ENCODE measurements around the gene HAUS7.
A peak's percentile ranks its signal among the peaks of the same experiment; 100 is the strongest.

HAUS7 gene

GRCh38 chrX:153470411-153471363, at the start of gene HAUS7:
HAUS7 (minus strand) TSS chrX:153470576; CDS start chrX:153470557, 19 bp downstream.
- TF ChIP-seq, protein P1, sequence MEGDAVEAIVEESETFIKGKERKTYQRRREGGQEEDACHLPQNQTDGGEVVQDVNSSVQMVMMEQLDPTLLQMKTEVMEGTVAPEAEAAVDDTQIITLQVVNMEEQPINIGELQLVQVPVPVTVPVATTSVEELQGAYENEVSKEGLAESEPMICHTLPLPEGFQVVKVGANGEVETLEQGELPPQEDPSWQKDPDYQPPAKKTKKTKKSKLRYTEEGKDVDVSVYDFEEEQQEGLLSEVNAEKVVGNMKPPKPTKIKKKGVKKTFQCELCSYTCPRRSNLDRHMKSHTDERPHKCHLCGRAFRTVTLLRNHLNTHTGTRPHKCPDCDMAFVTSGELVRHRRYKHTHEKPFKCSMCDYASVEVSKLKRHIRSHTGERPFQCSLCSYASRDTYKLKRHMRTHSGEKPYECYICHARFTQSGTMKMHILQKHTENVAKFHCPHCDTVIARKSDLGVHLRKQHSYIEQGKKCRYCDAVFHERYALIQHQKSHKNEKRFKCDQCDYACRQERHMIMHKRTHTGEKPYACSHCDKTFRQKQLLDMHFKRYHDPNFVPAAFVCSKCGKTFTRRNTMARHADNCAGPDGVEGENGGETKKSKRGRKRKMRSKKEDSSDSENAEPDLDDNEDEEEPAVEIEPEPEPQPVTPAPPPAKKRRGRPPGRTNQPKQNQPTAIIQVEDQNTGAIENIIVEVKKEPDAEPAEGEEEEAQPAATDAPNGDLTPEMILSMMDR (conservative IDR thresholded peaks at IDR 0.05; ENCODE audit: low read depth): peak; percentile 64
- H3K27ac ChIP-seq: peak within 1 kb of the TSS; percentile 90
- CTCF ChIA-PET: interaction anchor here (0.5 to 1.8 kb wide), 12 partner anchors 8 to 168 kb away, joined by 3 to 13 read pairs (median 4); partner anchors contain the start of gene BGN
- peak; percentile 94 for DNase-seq (ENCODE audit: low spot score)
- POLR2A ChIA-PET (ENCODE audit: low non-redundant PET): no interaction called here

DNA sequence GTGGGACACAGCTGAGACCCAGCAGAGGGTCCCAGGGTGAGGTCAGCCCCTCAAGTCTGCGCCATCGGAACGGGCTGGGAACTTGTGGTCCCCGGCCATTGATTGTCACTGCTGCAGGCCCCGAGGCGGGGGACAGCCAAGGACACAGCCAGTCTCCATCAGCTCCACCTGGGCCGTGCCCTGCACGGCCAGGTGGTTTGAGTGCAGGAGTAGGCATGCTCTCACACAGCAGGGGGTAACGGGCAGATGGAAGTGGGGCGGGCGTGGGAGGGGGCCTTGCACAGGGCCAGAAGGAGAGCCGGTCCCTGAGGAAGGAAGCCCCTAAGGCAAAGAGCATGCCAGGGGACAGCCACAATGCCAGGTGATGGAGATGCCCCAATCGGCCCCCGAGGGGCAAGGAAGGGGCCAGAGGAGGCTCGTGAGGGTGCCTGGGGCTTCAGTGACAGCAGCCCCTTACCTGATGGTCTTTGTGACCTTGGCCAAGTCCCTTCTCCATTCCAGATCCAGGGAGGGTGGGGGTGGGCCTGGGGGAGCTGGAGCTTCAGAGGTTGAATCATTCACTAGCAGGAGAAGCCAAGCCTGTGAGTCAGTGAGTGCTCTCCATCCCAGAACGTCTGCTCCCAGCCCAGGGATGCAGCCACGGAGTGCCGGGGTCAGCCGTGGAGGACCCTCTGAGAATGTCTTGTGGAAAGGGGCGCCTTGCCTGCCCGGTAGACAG, 49.4 kb upstream of the HAUS7 start:
- CTCF ChIA-PET: no interaction called here
- no peak overlapping the region for H3K27ac ChIP-seq
- TF ChIP-seq, protein P1 (conservative IDR thresholded peaks at IDR 0.05; ENCODE audit: low read depth): no peak
- DNase-seq (ENCODE audit: low spot score): peak; percentile 16
- POLR2A ChIA-PET (ENCODE audit: low non-redundant PET): no interaction called here

DNA sequence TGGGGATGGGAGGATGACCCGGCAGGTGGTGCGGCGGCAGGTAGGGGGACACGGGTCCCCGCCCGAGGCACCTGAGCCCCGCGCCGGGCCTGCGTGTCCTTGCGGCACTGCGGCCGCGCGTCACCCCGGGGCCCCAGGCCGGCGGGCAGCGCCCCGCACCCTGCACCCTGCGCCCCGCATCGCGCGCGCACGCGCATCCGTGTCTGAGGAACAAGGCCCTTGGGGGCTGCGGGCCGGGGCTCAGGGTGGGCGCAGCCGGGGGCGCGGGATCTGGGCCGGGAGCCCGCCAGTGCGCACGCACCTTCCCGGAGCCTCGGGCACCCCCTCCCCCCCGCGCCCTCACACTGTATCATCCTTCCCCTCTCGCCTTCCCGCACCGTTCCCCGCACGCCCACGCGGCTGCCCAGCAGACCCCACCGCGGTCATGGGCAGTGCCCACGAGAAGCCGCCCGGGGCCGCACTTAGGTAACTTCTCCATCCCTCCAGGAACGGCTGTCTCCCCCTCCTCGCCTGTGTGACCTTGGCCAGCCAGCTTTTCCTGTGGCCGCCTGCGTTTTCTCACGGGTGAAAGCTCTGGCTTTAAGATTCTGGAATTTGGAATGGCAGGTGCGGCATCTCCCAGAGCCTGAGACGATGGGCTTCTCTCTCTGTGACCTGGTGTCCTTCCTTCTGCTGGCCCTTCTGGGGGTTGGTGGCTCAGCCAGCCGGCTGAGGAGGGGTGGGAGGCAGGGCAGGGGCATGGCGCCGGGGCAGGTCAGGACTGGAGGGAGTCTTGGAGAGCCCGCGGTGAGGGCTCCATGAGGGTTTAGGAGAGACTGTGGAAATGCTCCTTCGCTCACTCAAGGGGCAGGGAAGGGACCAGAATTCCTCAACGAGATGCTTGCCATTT, 47.8 kb upstream of the HAUS7 start:
- TF ChIP-seq, protein P1 (conservative IDR thresholded peaks at IDR 0.05; ENCODE audit: low read depth): no peak
- CTCF ChIA-PET: no interaction called here
- no peak for DNase-seq (ENCODE audit: low spot score)

GRCh38 chrX:153517423-153517822, 47.0 kb upstream of the HAUS7 start, which contains the start of gene ATP2B3:
ATP2B3 (plus strand) TSS chrX:153517642; CDS start chrX:153536248, 18,606 bp downstream.
- H3K27ac ChIP-seq: no peak within 1 kb of the TSS
- DNase-seq (ENCODE audit: low spot score): no peak
- ChIA-PET CTCF (no interaction called here), POLR2A (ENCODE audit: low non-redundant PET) (no interaction called here)
- TF ChIP-seq, protein P1 (conservative IDR thresholded peaks at IDR 0.05; ENCODE audit: low read depth): no peak

More for the DNA sequence above, 47.8 kb upstream of the HAUS7 start:
- H3K27ac ChIP-seq: no peak overlapping the region
- POLR2A ChIA-PET (ENCODE audit: low non-redundant PET): no interaction called here

DNA sequence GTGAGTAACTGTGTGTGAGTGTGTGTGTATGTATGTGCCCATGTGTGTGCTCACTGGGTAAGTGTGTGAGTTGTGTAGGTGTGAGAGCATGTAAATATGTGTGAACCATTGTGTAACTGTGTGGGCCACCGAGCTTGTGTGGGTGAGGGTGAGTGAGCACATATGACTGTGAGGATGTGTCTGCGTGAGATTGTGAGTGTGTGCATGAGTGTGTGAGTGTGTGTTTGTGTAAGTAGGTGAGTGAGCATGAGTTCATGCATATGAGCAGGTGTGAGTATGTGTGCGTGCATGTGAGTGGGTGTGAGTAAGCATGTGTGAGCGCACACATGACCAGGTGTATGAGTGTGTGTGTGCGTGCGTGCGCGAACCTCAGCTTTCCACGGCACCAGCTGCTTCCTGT, 45.7 kb upstream of the HAUS7 start:
- DNase-seq (ENCODE audit: low spot score): no peak
- ChIA-PET POLR2A (ENCODE audit: low non-redundant PET) (no interaction called here), CTCF (no interaction called here)
- TF ChIP-seq, protein P1 (conservative IDR thresholded peaks at IDR 0.05; ENCODE audit: low read depth): no peak
- H3K27ac ChIP-seq: no peak overlapping the region

DNA sequence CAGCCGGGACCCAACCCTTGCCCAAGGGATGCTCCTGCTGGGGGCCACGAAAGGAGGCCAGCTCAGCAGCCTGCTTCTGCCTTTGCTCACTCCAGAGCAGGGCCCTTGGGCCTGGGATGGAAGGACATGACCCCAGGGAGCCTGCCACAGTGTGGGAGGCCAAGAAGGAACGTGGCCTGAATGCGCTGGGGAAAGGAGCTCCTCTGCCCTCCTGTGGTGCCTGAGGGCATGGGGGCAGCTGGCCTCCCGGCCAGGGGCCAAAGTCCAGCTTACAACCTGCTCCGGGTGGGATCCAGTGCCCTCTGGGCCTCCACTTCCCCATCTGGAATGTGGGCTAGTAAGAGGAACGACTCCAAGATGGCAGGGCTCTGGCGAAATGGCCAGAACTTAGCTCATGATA, 45.1 kb upstream of the HAUS7 start:
- TF ChIP-seq, protein P1 (conservative IDR thresholded peaks at IDR 0.05; ENCODE audit: low read depth): no peak
- CTCF ChIA-PET: no interaction called here
- no peak overlapping the region for H3K27ac ChIP-seq
- no peak for DNase-seq (ENCODE audit: low spot score)
- POLR2A ChIA-PET (ENCODE audit: low non-redundant PET): no interaction called here

All from RWPE1 (cell line).